Stimulated activated CD4-positive, alpha-beta T cell treated with anti-CD3 and anti-CD28 coated beads, Interleukin-1b, Interleukin-23, amount 100 ng/mL, for 24 hours (primary cell): ENCODE data around the gene LYST.
"Not testable (repeated sequence)": the region's sequence is repeated elsewhere in the genome, so short reads cannot be mapped to it uniquely, and the experiment has no call there.

Source experiments
- DNase-seq, 4 experiments: peaks; one replicate each; pipeline ENCODE4 v3.0.0-alpha.2; 2020; ENCODE audit warnings: low read depth in 4 of 4, low spot score in 1 of 4

The LYST gene

DNA sequence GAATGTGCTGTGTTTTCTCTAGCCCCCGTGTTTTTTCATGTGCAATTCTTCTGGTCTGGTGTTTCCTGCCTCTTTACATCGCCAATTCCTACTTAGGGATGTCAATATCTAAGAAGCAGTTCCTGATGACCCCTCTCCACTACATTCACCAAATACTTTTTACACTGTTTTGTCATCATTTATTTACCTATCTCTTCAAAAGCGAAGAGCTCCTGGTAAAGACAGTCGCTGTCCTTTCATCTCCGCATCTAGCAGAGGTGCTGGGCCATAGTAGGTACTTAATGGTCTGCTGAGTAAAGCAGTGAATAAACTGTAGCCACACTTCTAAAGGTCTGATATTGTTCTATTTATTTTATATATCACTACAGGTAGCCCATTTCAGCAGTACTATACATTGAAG lies 43.0 kb downstream of the LYST start:
- no peak for DNase-seq

DNA sequence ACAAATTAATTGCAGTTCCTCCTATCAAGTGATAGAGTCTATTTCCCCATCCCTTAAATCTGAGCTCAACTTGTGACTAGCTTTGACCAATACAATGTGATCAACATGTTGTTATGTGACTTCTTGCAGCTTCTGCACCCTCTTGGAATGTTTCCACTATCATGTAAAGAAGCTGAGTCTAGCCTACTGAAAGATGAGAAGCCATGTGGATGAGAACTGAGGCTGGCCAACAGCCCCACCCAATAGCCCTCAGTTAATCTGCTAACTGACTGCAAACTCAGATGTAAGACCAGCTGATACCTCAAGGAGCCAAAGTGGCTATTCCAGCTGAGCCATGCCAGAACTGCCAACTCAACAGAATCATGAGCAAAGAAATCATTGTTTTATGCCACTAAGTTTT lies 44.0 kb downstream of the LYST start:
- DNase-seq: no peak

- no peak for DNase-seq
Observed at GRCh38 chr1:235821361-235821981, 45.2 kb downstream of the LYST start.

GRCh38 chr1:235820061-235820460 lies 46.6 kb downstream of the LYST start:
- no peak for DNase-seq

GRCh38 chr1:235818632-235819136 lies 48.0 kb downstream of the LYST start:
- DNase-seq: no peak

DNA sequence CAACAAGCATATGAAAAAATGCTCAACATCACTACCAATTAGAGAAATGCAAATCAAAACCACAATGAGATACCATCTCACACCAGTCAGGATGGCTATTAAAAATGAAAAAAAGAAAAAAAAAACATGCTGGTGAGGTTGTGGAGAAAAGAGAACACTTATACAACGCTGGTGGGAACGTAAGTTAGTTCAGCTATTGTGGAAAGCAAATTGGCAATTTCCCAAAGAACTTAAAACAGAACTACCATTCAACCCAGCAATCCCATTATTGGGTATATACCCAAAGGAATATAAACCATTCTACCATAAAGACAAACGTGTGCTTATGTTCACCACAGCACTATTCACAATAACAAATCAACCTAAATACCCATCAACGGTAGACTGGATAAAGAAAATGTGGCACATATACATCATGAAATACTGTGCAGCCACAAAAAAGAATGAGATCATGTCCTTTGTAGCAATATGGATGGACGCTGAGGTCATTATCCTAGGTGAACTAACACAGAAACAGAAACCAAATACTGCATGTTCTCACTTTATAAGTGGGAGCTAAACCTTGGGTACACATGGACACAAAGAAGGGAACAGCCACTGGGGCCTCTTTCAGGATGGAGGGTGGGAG lies 49.5 kb downstream of the LYST start:
- DNase-seq: no peak

DNA sequence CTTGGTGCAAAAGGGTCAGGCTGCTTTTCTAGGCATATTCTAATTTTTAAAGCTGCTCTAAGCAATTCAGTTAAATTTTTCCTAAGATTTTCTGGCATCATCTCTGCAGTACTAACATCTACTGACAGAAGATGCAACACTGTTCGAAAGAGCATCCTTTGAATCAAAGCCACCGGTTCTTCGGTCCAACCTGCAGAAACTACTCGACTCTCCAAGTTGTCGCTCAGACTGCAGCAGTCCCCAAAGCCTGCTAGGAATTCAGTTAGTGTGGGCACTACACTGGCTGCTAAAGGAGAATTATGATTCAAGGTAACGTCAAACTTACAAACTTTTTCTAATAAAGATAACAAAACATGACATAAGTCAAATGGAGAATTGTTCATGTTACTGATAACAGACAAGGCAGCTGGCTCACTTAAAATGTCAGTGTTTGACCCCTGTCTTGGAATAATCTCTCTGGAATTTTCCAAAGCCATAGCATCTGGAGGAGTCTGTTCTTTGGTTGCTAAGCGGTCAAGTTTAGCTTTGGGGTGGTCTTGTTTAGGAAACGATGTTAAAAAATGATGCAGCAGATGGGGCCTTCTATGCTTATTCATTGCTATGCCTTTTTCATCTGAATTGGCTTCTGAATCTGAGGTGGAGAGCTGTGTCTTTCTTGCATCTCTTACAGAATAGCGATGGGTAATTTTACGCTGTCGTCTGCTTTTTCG lies 56.9 kb downstream of the LYST start:
- no peak for DNase-seq

GRCh38 chr1:235808223-235808622 lies 58.5 kb downstream of the LYST start:
- DNase-seq: no peak

GRCh38 chr1:235806123-235806522 lies 60.6 kb downstream of the LYST start:
- DNase-seq: no peak

DNA sequence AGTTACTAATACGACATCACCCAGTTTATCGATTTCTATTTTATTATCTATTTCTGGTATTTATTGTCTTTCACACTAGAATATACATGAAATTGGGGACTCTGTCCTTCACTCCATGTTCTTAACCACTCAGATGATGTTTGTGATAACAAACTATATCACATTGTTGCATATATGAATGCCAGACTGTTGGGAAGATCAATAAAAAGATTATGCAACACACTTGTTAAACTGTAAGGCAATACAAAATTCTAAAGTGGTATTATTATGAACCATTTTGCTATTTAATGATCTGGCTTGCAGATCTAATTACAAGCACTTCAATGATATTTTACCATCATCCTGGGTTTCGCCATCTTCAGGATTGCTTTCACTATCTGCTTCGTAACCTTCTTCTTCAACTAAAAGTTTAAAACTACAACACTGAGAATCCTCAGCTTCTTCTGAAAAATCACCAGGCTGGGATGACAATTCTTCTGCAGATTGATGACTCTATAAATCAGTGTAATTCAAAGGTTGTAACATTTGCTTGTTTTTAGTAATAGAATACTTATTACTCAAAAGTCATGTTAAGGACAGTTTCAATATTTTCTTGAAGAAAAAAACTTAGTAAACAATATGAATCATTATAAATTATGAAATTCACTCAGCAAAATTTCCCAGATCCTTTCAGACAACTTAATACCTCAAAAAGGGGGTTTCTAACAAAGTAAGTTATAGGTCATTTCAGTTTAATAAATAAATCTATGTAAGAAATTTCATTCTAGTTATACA lies 63.9 kb downstream of the LYST start:
- no peak for DNase-seq

DNA sequence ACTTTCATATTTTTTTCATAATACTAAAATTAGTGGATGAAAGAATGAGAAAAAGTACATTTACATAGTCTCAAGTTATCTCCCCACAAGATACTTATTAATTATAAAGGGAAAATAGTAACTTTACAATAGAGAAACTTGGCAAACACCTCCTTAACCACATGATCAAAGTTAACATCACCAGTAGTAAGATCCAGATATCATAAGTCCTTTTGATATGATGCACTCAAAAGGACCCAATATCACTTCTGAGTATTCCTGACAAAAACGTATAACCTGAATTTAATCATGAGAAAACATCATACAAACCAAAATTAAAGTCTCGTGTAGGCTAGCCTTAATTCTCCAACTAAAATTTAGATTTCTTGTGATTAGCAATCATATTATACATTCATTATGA lies 67.4 kb downstream of the LYST start:
- DNase-seq: no peak

DNA sequence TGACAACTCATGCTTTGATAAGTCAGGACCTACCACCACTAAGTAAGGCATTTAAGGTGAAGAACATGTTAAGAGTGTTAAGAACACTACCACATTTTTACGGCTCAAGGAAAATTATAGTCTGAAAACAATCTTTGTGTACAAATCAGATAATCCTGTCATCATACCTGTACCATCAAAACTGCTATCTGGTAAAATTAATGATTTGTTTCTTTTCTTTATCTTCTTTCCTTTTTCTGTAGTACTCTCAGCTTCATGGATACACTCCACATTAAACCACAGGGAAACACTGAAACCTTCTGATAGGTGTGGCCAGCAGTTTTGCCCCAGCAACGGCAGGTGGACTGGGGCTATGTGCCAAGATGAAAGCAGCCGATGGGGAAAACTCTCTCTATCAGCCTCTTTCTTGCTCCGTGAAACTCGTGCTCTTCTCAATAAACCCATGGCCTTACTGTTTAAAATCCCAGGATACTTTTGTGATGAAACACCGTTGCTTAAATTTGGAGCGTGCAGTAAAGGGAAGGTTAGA lies 75.1 kb downstream of the LYST start:
- DNase-seq: no peak

GRCh38 chr1:235790123-235790522 lies 76.6 kb downstream of the LYST start:
- no peak for DNase-seq

DNA sequence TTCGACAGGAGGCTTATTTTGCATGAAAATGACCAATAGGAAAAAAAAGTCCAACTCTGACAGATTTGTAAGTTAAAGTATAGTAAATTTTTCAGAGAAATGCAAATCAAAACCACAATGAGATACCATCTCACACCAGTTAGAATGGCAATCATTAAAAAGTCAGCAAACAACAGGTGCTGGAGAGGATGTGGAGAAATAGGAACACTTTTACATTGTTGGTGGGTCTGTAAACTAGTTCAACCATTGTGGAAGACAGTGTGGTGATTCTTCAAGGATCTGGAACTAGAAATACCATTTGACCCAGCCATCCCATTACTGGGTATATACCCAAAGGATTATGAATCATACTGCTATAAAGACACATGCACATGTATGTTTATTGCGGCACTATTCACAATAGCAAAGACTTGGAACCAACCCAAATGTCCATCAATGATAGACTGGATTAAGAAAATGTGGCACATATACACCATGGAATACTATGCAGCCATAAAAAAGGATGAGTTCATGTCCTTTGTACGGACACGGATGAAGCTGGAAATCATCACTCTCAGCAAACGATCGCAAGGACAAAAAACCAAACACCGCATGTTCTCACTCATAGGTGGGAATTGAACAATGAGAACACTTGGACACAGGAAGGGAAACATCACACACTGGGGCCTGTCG lies 80.3 kb downstream of the LYST start:
- not testable (repeated sequence) for DNase-seq

GRCh38 chr1:235784950-235785349 lies 81.8 kb downstream of the LYST start:
- DNase-seq: no peak

- no peak for DNase-seq
Observed at GRCh38 chr1:235783148-235783776, 83.4 kb downstream of the LYST start.

GRCh38 chr1:235782601-235783000 lies 84.1 kb downstream of the LYST start:
- no peak for DNase-seq

DNA sequence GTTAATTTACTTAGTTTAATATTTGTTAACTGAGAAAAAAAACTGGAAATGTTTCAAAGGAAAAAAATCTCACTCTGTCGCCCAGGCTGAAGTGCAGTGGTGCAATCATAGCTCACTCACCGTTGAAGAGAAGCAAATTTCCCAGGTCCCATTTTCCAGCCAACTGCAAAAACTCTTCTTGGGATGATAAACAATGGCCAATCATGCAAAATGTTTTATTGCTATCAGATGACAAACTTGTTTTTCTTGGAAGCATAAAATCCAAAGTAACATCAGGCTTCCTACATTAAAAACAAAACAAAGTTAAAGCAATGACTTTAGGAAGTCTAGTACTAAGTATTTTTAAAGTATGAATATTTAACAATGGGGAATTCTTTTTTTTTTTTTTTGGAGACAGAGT lies 84.9 kb downstream of the LYST start:
- no peak for DNase-seq

DNA sequence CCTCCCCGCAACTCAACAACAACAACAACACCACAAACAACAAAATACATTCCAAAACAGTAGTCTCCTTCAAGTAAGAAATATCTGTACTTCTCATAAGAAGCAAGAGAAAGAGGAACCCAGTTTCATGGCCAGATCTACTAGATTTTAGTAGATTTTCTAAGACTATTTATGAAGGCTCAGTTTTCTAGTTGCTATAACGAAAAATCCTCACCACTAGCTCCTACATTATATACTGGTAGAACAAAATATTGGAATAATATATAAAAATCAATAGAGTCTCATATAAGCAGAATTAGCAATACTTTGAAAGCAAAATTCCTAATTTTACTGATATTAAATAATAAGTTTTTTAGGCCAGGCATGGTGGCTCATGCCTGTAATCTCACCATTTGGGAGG lies 86.9 kb downstream of the LYST start:
- no peak for DNase-seq

DNA sequence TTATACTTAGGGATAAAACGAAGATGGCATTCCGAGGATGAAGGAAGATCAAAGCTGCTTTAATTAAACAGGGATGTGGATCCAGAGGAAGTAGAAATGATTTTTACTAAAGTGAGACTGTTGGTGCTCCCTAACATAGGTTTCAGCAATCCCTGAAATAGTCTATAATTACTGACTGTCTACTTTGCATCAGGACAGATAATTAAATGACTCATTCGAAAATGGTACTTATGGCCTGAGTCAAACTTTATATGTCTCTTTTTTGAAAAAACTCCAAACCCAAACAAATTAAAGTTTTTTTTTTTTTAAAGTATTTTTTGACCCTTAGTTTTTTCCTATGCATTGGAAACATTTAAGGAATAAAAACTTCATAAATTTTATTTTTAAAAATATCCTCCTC lies 90.3 kb downstream of the LYST start:
- no peak for DNase-seq
